Kidney tubule cell (primary cell): ENCODE data around the gene NPEPL1.
"Not testable (repeated sequence)": the region's sequence is repeated elsewhere in the genome, so short reads cannot be mapped to it uniquely, and the experiment has no call there.

Source experiments
- DNase-seq: peaks from one replicate; pipeline ENCODE4 v3.0.0-alpha.2; 2018; ENCODE audit warnings: low spot score

The NPEPL1 gene

DNA sequence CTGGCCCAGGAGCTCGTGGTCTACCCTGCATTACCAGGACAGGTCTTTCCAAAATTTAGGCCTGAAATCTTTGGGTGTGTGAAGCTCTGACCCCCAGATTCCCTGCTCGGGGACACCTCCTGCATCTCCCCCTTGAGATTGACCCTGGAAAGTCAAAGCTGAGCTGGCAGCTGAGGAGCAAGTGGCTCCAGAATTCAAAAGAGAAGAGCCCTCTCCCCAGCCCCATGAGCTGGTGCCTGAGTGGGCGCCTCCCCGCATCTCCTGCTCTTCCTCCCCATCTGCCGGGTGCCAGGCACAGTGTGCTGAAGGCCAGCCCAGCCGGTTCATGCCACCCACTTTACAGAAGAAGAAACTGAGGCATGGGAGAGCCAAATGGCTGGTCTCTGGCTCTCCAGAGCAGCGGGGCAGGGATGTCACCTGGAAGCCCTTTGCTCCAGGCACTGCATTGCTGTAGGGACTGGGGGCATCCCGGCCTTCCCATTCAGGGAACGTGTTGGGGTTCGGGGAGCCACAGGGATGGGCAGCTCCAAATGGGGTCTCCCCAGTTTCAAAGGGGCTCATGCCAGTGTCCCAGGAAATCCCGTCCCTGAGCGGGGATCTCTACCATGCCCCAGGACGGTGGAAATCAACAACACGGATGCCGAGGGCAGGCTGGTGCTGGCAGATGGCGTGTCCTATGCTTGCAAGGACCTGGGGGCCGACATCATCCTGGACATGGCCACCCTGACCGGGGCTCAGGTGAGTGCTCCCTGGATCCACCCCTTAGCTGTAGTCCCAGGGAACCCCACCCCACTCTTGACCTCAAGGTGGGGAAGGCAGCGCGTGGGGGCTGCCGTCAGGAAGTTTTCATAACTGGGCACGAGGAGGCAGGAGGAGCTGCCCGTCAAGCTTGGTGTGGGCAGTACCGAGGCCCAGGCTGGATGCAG, 20.5 kb downstream of the NPEPL1 start:
- DNase-seq: no peak

DNA sequence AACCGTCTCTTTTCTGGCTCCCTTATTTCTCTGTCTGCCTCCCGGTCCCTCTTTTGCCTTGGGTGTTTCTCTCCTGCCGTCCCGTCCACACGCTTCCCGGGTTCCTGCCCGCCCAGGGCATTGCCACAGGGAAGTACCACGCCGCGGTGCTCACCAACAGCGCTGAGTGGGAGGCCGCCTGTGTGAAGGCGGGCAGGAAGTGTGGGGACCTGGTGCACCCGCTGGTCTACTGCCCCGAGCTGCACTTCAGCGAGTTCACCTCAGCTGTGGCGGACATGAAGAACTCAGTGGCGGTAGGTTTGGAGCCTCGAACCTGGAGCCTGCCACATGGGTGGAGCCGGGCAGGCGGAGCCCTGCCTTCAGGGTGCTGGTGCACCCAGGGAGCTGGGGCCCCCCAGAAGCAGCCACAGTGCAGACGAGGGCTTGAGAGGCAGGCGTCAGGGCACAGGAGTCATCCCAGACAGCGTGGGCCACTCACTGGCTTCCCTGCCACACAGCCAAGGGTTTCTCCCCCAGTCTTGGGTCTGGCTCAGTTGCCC, 21.3 kb downstream of the NPEPL1 start:
- DNase-seq: no peak

DNA sequence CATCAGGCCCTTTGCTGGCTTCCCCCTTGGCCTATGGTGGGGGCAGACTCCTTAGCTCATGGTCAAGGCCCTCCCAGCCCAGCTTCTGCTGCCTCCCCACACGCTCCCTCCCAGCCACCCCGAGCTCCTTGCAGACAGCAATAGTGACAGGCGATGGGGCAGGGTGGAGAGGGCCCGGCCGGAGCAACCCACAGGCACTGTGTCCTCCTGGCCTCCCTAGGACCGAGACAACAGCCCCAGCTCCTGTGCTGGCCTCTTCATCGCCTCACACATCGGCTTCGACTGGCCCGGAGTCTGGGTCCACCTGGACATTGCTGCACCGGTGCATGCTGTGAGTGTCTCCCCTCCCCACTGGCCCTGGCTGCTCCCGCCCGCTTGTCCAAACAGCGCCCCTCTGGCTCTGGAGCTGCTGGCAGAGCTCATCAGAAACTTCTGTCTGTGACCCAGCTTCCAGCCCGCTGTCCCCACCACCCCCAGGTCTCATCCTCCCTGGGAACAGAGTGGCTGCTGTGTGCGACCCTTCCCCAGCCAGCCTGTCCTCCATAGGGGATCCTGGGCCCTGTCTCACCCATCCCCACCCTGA, 21.8 kb downstream of the NPEPL1 start:
- DNase-seq: no peak

DNA sequence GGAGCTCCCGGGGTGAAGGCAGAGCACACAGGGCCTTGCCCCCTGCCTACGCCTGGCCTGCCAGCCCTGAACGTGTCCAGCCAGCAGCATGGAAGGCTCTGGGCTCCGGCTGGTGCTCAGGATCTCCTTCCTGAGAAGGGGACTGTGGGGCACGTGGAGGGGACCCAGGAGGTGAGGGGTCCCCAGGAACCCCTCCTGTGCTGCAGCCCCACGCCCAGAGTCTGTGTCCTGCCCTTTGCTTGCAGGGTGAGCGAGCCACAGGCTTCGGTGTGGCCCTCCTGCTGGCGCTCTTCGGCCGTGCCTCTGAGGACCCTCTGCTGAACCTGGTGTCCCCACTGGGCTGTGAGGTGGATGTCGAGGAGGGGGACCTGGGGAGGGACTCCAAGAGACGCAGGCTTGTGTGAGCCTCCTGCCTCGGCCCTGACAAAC, 22.3 kb downstream of the NPEPL1 start:
- no peak for DNase-seq

DNA sequence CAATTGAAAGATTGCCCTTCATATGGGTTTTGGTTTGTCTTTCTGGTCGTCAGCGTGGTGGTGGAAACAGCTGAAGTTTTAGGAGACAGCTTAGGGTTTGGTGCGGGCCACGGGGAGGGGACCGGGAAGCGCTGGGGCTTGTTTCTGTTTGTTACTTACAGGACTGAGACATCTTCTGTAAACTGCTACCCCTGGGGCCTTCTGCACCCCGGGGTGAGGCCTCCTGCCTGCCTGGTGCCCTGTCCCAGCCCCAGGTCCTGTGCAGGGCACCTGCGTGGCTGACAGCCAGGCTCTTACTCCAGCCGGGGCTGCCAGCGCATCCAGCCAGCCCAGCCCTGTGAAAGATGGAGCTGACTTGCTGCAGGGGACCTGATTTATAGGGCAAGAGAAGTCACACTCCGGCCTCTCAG, 22.8 kb downstream of the NPEPL1 start:
- DNase-seq: no peak

DNA sequence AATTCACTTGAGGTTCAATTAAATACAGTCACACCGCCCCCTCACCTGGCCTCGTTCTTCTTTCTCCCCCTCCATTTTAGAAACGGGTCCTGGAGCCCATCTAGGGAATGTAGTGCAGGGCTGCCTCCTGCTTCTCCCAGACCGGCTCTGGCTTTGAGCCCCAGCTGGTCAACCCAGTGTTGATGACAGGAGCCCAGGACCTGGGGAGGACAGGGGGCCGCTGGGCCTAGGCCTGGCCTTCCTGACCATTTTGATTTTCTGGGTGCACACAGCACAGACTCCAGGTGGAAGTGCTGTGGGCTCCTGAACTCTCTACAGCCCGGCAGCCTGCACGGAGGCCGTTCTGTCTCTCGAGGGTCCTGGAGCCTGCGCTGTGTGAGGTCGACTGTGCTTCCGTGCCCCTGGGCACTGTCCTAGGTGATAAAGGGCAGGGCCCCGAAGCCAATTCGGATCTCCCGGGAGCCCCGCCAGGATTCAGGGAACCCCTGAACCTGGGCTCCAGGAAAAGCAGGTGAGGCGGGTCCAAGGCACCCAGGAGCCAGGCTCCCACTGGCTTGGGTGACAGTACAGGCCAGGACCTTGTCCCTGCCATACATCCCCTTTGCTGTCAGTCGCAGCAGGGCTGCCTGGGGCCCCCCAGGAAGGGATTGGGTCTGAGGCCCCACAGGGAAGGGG, 23.3 kb downstream of the NPEPL1 start:
- DNase-seq: no peak

DNA sequence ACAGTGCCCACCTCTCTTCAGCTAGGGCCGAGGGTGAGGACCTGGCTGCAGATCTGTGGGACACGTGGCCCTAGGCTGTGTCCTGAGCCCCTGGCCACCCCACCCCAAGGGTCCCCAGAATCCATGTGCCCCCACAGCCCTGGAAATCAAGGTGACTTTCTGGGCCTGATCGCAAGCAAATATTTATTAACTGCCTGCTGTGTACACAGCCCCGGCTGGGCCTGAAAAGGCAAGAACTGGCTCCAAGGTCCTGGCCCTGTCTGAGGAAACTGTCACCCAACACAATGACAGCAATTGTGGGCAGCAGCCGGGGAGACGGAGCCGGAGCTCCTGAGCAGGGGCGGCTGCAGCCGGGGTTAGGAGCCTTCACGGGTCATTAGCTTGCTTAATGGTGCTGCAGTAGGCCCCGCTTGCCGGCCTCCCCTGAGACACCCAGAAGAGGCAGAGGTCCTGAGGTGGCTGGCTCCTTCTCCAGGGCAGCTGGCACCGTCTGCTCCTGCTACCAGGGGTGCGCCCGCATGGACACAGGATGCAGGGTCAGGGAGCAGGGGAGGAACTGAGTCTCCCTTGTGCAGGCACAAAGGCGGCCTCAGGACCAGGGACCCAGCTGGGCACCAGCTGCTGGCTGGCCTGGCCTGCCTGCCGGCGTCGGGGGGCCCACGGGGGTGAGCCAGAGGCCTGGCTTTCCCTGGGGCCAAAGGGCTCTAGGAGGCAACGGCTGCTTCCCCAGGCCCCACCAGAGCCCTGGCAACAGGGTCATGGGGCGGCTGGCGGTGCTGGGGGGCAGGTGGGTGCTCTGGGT, 24.1 kb downstream of the NPEPL1 start:
- peak; percentile 25 for DNase-seq

DNA sequence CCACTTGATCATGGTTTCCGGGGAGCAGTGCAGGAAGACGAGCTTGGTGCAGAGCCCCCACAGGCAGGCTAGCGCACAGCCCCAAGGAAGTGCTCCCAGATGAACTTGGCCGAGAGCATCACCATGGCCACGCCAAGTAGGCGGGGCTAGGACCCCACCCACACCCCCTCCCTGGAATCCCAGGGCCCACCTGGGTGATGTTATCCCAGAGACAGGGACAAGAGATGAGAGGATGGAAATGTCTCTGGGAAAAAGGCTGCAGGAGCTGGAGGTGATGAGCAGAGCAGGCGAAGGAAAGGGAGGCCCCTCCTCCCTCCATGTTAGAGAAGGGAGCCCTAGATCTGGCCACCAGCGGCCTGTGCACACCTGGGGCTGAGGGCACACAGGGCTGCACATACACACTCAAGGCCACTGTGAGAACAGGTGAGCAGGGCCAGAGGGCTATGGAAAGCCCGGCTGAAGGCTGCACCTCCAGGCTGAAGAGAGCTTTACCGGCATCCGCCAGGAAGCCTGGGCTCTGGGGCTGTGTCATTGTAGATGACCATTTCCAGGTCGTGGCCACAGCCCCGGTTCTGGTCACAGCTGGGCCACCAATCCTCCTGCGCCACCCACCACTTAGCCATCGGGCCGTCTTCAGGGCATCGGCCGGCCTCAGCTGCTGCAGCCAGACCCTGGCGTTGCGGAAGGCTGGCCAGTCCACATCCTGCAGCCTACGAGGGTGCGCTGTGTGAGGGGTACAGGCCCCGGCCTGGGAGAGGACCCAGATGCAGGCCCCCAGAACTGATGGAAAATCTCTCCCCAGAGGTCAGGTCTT, 24.9 kb downstream of the NPEPL1 start:
- DNase-seq: no peak

DNA sequence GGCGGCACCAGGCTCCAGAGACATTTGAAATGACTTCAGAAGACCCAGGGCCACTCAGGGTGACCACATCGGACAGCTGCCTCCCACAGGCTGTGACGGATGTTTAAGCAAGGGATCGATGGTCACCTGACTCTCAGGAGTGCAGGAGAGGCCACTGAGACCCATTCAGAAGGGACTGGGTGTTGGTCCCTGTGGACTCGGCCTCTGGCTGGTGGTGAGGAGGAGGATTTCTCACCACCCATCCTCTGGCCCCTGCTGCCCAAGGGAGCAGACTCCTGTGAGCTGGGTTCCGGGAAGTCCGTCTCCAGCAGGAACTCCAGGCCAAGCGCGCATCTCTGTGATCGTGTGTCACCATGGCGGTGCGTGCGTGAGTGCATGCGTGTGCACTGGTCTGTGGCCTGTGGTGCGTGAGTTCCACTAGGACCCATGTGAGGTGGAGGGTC, 25.5 kb downstream of the NPEPL1 start:
- DNase-seq: no peak

DNA sequence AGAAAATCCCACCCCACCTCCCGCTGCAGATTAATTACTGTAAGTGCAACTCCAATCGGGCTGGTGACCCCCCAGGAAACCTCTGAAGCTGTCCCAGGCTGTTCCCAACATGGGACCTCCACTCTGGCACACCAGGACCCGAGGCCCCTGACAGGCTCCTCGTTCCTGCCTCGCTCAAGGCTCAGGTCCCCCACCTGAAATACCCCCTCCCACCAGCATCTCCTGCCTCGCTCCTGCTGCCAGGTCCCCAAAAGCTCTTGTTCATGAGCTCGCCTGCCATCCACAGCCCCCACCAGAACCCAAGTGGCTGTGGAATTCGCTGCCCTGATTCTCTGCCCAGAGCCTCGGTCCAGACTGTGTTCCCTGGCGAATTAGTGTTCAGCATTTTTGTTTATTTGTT, 26.1 kb downstream of the NPEPL1 start:
- no peak for DNase-seq

DNA sequence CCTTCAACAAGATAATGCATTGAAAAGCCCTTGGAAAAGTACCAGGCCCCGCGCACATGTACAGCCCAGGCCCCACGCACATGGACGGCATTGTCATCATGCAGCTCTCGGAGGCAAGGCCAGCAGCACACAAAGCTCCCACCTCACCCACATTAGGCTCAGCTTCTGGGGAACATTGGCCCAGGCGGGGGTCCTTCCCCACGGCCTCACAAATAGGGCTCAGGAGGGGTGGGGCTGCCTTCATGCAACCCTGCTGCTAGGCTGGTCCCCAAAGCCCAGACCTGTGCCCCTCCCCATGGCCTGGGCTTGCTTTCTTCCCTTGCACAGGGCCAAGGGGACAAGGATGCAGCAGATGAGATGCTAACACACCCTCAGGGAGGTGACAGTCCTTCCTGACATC, 26.7 kb downstream of the NPEPL1 start:
- no peak for DNase-seq

DNA sequence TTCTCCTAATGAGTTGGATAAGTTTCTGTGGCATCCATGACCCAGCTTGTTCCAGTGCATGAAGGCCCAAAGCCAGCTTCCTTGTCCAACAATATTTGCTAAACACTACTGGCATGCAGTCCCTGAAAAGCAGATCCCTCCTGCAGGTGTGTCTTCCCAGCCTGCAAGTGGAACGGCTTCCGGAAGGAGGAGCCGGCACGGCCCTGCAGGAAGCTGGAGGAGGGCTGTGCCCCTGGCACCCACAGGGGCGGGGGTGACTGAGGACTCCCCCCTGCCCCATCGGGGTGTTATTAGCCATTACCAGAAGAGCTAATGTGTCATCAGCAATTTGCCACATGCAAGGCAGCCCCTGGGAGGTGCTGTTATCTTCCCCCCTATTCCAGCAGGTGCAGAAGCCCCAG, 27.4 kb downstream of the NPEPL1 start:
- DNase-seq: no peak

DNA sequence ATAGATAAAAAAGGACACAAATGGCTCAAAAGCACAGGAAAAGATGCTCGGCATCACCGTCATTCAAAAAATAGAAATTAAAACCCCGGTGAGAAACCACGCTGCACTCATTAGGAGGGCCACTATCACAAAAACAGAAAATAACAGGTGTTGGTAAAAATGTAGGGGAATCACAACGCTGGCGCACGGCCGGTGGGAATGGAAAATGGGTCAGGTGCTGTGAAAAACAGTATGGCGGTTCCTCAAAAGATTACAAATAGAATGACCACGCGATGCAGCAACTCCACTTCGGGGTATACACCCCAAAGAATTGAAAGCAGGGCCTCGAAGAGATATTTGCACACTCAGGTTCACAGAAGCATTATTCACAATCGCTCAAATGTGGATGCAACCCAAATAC, 28.3 kb downstream of the NPEPL1 start:
- DNase-seq: no peak

DNA sequence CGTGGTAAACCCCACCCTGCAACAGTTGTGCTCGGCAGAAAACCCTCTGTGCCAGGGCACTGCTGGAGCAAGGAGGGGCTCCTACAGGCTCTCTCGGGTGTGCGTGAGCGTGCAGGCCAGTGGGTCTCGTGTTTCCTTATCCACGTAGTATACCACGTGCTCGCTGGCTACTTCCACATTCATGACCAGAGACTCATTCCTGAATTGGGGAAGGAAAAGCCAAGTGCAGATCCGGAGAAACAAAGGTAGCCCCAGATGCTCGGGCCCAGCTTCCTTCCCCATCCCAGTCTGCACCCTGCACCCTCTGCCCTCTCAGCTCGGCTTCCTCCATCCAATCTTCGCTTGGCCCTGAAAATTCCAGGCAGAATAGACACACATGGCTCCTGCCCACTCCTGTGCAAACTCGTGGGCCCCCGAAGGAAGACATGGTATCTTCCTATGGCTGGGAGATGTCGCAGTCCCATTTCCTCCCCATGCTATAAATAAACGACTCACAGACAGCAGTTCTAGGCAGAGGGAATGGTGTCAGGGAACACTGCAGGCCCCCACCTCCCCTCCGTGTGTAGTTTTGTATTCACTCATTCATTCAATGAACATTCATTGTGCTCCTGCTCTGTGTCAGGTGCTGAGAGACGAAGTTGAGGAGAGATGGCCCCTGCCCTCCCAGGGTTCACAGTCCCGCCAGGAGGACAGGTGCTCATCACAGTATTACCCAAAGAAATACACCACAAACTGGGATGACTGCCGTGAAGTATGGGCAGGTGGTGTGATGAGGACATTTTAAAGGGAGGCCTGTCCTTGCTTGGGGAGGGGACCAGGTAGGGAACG, 29.6 kb downstream of the NPEPL1 start:
- DNase-seq: no peak

DNA sequence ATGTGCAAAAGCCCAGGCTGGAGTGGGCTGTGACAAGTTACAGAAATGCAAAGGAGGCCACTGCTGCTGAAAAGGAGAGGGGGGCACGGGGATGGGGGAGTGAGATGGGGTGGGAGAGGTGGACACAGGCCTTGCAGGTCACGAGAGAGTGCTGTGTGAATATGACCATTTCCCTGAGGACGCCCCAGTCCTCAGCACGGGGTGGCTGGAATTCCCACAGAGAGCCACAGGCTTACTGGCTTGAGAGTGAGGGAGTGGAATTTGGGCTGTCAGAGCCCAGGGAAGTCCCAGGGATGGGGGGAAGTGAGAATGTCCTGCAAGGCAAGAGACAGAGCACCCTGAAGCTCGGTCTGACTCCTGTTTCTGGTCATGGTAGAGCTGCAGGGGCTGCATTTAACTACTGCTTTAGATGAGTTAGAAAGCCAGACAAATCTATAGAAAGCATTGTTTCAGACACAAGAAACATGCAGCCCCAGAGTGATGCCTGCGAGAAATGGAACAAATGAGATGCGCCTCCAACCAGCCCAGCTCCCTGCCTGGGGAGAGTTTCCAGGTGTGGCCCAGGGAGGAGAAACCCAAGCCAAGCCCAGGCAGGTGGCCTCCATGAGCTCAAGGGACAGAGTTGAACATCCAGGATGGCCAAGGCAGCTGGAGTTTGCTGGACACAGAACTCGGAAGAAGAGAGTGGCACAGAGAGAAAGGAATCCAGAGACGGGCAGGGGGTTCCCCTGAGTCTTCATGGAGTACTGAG, 30.5 kb downstream of the NPEPL1 start:
- no peak for DNase-seq

DNA sequence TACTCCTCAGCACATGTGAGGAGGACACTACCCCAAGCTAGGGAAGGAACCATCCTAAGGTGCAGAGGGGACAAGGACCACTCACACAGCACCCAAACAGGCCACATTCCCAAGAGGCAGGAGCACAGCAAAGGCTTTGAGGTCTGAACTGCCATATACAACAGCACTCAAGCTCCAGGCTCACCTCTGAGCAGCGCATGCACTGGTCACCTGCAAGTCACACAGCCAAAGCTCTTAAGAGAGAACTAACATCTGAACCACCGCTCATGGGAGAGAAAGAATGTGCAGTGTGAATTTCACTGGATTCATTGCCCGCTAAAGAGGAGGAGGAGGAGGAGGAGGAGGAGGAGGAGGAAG, 31.0 kb downstream of the NPEPL1 start:
- no peak for DNase-seq

DNA sequence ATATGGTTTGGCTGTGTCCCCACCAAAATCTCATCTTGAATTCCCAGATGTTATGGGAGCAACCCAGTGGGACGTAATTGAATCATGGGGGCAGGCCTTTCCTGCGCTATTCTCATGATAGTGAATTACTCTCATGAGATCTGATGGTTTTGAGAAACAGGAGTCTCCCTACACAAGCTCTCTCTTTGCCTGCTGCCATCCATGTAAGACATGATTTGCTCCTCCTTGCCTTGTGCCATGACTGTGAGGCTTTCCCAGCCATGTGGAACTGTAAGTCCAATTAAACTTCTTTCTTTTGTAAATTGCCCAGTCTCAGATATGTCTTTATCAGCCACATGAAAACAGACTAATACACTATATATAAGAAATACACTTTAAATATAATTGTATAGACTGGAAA, 33.6 kb downstream of the NPEPL1 start:
- DNase-seq: not testable (repeated sequence)

DNA sequence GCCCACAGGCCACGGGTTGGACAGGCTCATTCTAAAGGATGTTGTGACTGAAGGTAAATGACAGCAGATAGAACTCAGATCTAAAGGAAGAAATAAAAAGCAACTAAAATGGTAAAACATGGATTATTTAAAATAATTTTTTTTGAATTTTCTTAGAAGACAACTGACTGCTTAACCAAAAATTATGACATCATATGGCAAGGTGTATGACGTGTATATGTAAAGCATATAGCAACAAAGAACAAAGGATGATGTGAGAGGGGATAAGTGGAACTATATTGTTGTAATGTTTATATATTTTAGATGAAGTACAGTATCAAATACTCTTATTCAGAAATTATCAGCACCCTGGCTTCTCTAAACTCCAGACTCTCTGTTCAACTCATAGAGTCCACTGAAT, 38.6 kb downstream of the NPEPL1 start:
- no peak for DNase-seq

DNA sequence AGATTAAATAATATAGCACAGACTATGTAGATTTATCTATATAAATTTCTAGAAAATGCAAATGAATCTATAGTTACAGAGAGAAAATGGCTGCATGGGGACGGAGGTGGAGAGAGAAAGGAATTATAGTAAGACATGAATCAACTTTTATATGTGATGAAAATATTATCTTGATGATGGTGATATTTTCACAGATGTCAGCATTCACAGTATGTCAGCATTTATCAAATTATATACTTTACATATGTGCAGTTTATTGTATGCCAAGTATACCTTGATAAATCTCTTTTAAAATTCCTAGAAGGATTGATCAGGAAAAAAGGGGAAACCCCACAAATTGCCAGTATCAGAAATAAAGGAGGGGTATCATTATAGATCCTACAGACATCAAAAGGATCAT, 44.6 kb downstream of the NPEPL1 start:
- no peak for DNase-seq
